NB4 (cell line): ENCODE data around the gene THSD4.

Experiments used
- CTCF ChIP-seq: IDR thresholded peaks from one replicate; pipeline ENCODE4 v1.5.1; 2012; ENCODE audit warnings: low read depth, low read length
- MYC ChIP-seq: IDR thresholded peaks from 2 replicates; pipeline ENCODE4 v1.6.1; 2011; ENCODE audit warnings: low read depth, low read length
- POLR2A ChIP-seq: IDR thresholded peaks from 2 replicates; pipeline ENCODE4 v1.6.1; 2011; ENCODE audit warnings: mild to moderate bottlenecking; ENCODE audit not compliant: insufficient read length; ENCODE audit errors: extremely low read depth

- TF ChIP-seq CTCF (no peak), POLR2A (no peak), MYC (no peak)
Measured at GRCh38 chr15:71538181-71538580, 422.9 kb downstream of the THSD4 start.
